ENCODE data around the gene ZNF620.

The ZNF620 gene

GRCh38 chr3:40532252-40532651 lies 26.4 kb downstream of the ZNF620 start:
- TF ChIP-seq OSR1 (CRISPR knock-in tag; IDR thresholded peaks at IDR 0.05): no peak
- TF ChIP-seq CREB5 (CRISPR knock-in tag; IDR thresholded peaks at IDR 0.05; ENCODE audit: low read depth): no peak
- no peak for TF ChIP-seq BACH2 (CRISPR knock-in tag; IDR thresholded peaks at IDR 0.05; ENCODE audit: borderline replicate concordance)
- TF ChIP-seq POU6F1 (CRISPR knock-in tag; IDR thresholded peaks at IDR 0.05; ENCODE audit: borderline replicate concordance, low read depth): no peak
- no peak for TF ChIP-seq ZC3H10 (CRISPR knock-in tag; IDR thresholded peaks at IDR 0.05)
- TF ChIP-seq TSHZ2 (CRISPR knock-in tag; IDR thresholded peaks at IDR 0.05): no peak
- ATAC-seq: no peak

GRCh38 chr3:40534283-40534682 lies 28.4 kb downstream of the ZNF620 start:
- TF ChIP-seq BACH2 (CRISPR knock-in tag; IDR thresholded peaks at IDR 0.05; ENCODE audit: borderline replicate concordance): no peak
- no peak for TF ChIP-seq ARNTL (CRISPR knock-in tag; IDR thresholded peaks at IDR 0.05; ENCODE audit: borderline replicate concordance, low read depth)
- no peak for TF ChIP-seq ZFP30 (CRISPR knock-in tag; IDR thresholded peaks at IDR 0.05)
- TF ChIP-seq POU6F1 (CRISPR knock-in tag; IDR thresholded peaks at IDR 0.05; ENCODE audit: borderline replicate concordance, low read depth): no peak
- TF ChIP-seq ZNF565 (CRISPR knock-in tag; conservative IDR thresholded peaks at IDR 0.05; ENCODE audit: low read depth): no peak
- TF ChIP-seq CSDC2 (CRISPR knock-in tag; IDR thresholded peaks at IDR 0.05): no peak
- TF ChIP-seq TOX (CRISPR knock-in tag; IDR thresholded peaks at IDR 0.05; ENCODE audit: borderline replicate concordance): no peak
- no peak for TF ChIP-seq RARB (CRISPR knock-in tag; IDR thresholded peaks at IDR 0.05)
- TF ChIP-seq TSHZ2 (CRISPR knock-in tag; IDR thresholded peaks at IDR 0.05): no peak
- no peak for ATAC-seq

GRCh38 chr3:40546816-40547215 lies 41.0 kb downstream of the ZNF620 start:
- ATAC-seq: peak; percentile 67
- TF ChIP-seq TCF4 (CRISPR knock-in tag; IDR thresholded peaks at IDR 0.05; ENCODE audit: borderline replicate concordance): no peak
- no peak for TF ChIP-seq ESRRG (CRISPR knock-in tag; IDR thresholded peaks at IDR 0.05)
- TF ChIP-seq BACH2 (CRISPR knock-in tag; IDR thresholded peaks at IDR 0.05; ENCODE audit: borderline replicate concordance): no peak
- TF ChIP-seq CREB5 (CRISPR knock-in tag; IDR thresholded peaks at IDR 0.05; ENCODE audit: low read depth): no peak
- TF ChIP-seq POU6F1 (CRISPR knock-in tag; IDR thresholded peaks at IDR 0.05; ENCODE audit: borderline replicate concordance, low read depth): no peak
- no peak for TF ChIP-seq ZNF8 (CRISPR knock-in tag; IDR thresholded peaks at IDR 0.05)
- no peak for TF ChIP-seq PATZ1 (CRISPR knock-in tag; IDR thresholded peaks at IDR 0.05; ENCODE audit: borderline replicate concordance)
- TF ChIP-seq ZNF70 (CRISPR knock-in tag; IDR thresholded peaks at IDR 0.05): no peak
- no peak for TF ChIP-seq PPARA (CRISPR knock-in tag; IDR thresholded peaks at IDR 0.05; ENCODE audit: borderline replicate concordance)
- no peak for TF ChIP-seq RARB (CRISPR knock-in tag; IDR thresholded peaks at IDR 0.05)
- no peak for TF ChIP-seq SNAI2 (CRISPR knock-in tag; IDR thresholded peaks at IDR 0.05)
- TF ChIP-seq ZNF565 (CRISPR knock-in tag; conservative IDR thresholded peaks at IDR 0.05; ENCODE audit: low read depth): no peak
- TF ChIP-seq OSR1 (CRISPR knock-in tag; IDR thresholded peaks at IDR 0.05): no peak
- no peak for TF ChIP-seq TOX (CRISPR knock-in tag; IDR thresholded peaks at IDR 0.05; ENCODE audit: borderline replicate concordance)
- TF ChIP-seq ZC3H10 (CRISPR knock-in tag; IDR thresholded peaks at IDR 0.05): no peak
